Natural killer cell (primary cell): ENCODE results near the gene ZMIZ1. TPM values are rescaled to one million over a fixed set of nuclear protein-coding genes. Genes with fewer than 3 reads are reported as not detected.

Experiments
- ATAC-seq, 3 donors: fragments of 150-1000 bp in 2 of 3; fragments of 200-7000 bp in 1 of 3; cut with Tn5 transposase; 1 replicate in 1 of 3; 2 replicates in 2 of 3; pipeline ENCODE4 v1.10.0; 2021; ENCODE audit warnings: mild to moderate bottlenecking in 2 of 3, moderate library complexity in 2 of 3
- DNase-seq, 2 donors: peaks; one replicate each; pipeline versions ENCODE4 v3.0.0 to v3.0.0-alpha.2; 2013 to 2021; ENCODE audit warnings: mixed read lengths in 1 of 2
- H3K27ac ChIP-seq: one replicate; pipeline ENCODE4 v1.5.1; 2013; ENCODE audit warnings: mild to moderate bottlenecking, low read length
- H3K27me3 ChIP-seq: one replicate; pipeline ENCODE4 v1.6.1; 2013; ENCODE audit warnings: low read length; ENCODE audit not compliant: control insufficient read depth, insufficient read depth
- H3K36me3 ChIP-seq: one replicate; pipeline ENCODE4 v1.6.1; 2013; ENCODE audit warnings: low read length; ENCODE audit not compliant: control insufficient read depth, insufficient read depth
- H3K4me1 ChIP-seq: one replicate; pipeline ENCODE4 v1.6.1; 2013; ENCODE audit warnings: low read length; ENCODE audit not compliant: control insufficient read depth, insufficient read depth
- H3K4me3 ChIP-seq: one replicate; pipeline ENCODE4 v1.5.1; 2013; ENCODE audit warnings: low read length
- H3K9me3 ChIP-seq: one replicate; pipeline ENCODE4 v1.6.1; 2013; ENCODE audit warnings: low read length; ENCODE audit not compliant: control insufficient read depth, insufficient read depth
- H3K27ac Mint-ChIP-seq, 2 donors: one replicate each; pipeline ENCODE4 v1.8.0; 2022; ENCODE audit warnings: mild to moderate bottlenecking in 2 of 2, mixed read lengths in 2 of 2, moderate library complexity in 1 of 2
- H3K27me3 Mint-ChIP-seq, 2 donors: one replicate each; pipeline ENCODE4 v1.8.0; 2022; ENCODE audit warnings: low read depth in 2 of 2, mixed read lengths in 2 of 2
- H3K36me3 Mint-ChIP-seq: one replicate; pipeline ENCODE4 v1.8.0; 2022; ENCODE audit warnings: mixed read lengths
- H3K4me1 Mint-ChIP-seq, 2 donors: one replicate each; pipeline ENCODE4 v1.8.0; 2022; ENCODE audit warnings: mixed read lengths in 2 of 2
- H3K4me3 Mint-ChIP-seq: one replicate; pipeline ENCODE4 v1.8.0; 2022; ENCODE audit warnings: mild to moderate bottlenecking, moderate library complexity, mixed read lengths
- H3K9me3 Mint-ChIP-seq, 2 donors: one replicate each; pipeline ENCODE4 v1.8.0; 2022; ENCODE audit warnings: mixed read lengths in 2 of 2
- WGBS: methylation state at CpG from one replicate; pipeline ENCODE4 v1.1.7; 2013; ENCODE audit warnings: missing lambda C conversion rate; ENCODE audit not compliant: insufficient coverage; 5-methylcytosine and 5-hydroxymethylcytosine counted together
- intact Hi-C: fragments of 100-400 bp; cut with micrococcal nuclease; formaldehyde crosslinking; loops from one replicate; pipeline ENCODE4 v1.14.2; 2022
- total RNA-seq, 4 donors: library from RNA; stranded (reverse); fragments of 120-200 nt in 1 of 4; gene quantifications; one replicate each; pipeline versions ENCODE4 v1.2.3 to v1.2.4, GENCODE V29; 2013 to 2022
- TF ChIP-seq, protein P1 (sequence below): fragments of 200-600 bp; IDR thresholded peaks from one replicate; pipeline ENCODE4 v1.8.0; 2022; ENCODE audit warnings: antibody characterized with exemption

The ZMIZ1 gene
- total RNA-seq, 3 donors from 2014 or later (not counting 1 experiment from before 2014, with no cell fraction given): 36.5 to 51.5 (median 37.9) TPM

DNA sequence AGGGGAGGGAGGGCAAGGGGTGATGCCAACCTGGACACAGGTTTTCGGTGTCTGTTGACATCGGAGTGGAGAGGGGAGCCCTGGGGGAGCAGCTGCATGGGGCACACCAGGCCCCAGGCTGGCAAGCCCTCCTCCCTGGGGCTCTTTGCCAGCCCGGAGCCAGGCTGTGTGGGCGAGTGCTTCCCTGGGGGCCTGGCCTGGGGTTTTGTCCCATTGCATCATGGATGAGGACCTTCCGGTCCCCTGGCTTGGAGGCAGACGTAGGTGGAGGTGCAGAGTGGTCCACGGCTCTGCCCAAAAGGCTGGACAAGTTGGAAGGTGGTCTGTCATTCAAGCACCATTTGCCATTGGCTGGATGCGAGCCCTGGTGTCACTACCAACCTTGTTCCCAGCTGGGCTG is 34.8 kb downstream of the ZMIZ1 start:
- no peak for DNase-seq
- peak overlapping the region in 1 of 2 donors; percentile 73 for H3K27ac Mint-ChIP-seq
- H3K36me3 Mint-ChIP-seq: no peaks in the 10 kb centered on the region
- intact Hi-C loops: no loop called here
- H3K4me3 ChIP-seq: no peak overlapping the region
- no peaks in the 10 kb centered on the region for H3K36me3 ChIP-seq
- H3K27ac ChIP-seq: no peak overlapping the region
- H3K27me3 ChIP-seq: no peaks in the 10 kb centered on the region
- peaks cover 77% of the 10 kb centered on the region for H3K4me1 ChIP-seq
- TF ChIP-seq, protein P1, sequence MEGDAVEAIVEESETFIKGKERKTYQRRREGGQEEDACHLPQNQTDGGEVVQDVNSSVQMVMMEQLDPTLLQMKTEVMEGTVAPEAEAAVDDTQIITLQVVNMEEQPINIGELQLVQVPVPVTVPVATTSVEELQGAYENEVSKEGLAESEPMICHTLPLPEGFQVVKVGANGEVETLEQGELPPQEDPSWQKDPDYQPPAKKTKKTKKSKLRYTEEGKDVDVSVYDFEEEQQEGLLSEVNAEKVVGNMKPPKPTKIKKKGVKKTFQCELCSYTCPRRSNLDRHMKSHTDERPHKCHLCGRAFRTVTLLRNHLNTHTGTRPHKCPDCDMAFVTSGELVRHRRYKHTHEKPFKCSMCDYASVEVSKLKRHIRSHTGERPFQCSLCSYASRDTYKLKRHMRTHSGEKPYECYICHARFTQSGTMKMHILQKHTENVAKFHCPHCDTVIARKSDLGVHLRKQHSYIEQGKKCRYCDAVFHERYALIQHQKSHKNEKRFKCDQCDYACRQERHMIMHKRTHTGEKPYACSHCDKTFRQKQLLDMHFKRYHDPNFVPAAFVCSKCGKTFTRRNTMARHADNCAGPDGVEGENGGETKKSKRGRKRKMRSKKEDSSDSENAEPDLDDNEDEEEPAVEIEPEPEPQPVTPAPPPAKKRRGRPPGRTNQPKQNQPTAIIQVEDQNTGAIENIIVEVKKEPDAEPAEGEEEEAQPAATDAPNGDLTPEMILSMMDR: no peak
- peaks cover 0 to 4% of the 10 kb centered on the region in 2 donors for H3K27me3 Mint-ChIP-seq
- H3K4me1 Mint-ChIP-seq: peaks cover 39 to 82% of the 10 kb centered on the region in 2 donors
- H3K9me3 Mint-ChIP-seq: no peaks in the 10 kb centered on the region
- WGBS: 66% methylated on average over 8 of the region's 8 CpGs
- no peaks in the 10 kb centered on the region for H3K9me3 ChIP-seq
- ATAC-seq: no peak
- H3K4me3 Mint-ChIP-seq: no peak overlapping the region

DNA sequence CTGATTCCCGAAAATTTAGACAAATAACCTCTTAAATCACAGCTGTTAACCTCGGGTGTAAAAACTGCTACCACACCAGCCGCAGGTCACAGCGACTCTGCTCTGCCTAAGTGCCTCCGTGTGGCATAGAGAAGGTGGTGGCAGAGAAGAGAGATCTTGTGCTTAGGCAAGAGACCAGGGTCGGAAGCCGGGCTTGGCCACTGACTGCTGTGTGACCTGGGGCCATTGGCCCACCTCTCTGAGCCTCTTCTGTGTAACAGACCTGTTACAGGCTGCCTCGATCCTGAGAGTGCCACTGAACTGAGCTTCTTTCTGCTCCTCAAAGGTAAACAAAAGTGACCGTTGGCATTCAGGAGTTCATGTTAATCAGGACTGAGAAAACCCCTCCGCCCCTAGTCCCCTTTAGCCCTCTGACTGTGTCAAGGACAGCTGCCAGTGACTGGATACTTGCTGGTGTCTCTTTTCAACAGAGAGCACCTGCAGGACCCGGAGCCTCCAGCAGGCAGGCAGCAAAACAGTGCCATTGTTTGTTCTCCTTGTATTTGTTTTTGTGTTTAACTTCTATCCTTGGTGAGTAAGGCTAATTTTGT is 36.5 kb downstream of the ZMIZ1 start:
- H3K4me3 Mint-ChIP-seq: peak overlapping the region; percentile 35
- TF ChIP-seq, protein P1: no peak
- H3K4me1 Mint-ChIP-seq: peaks cover 45 to 90% of the 10 kb centered on the region in 2 donors
- H3K36me3 Mint-ChIP-seq: no peaks in the 10 kb centered on the region
- H3K27me3 ChIP-seq: no peaks in the 10 kb centered on the region
- WGBS: 50% methylated on average over 11 of the region's 11 CpGs
- H3K27me3 Mint-ChIP-seq: peaks cover 0 to 4% of the 10 kb centered on the region in 2 donors
- no peak overlapping the region for H3K4me3 ChIP-seq
- intact Hi-C loops: no loop called here
- no peaks in the 10 kb centered on the region for H3K36me3 ChIP-seq
- H3K27ac ChIP-seq: no peak overlapping the region
- peaks cover 75% of the 10 kb centered on the region for H3K4me1 ChIP-seq
- H3K27ac Mint-ChIP-seq: peak overlapping the region in 1 of 2 donors; percentile 26
- H3K9me3 Mint-ChIP-seq: no peaks in the 10 kb centered on the region
- no peak for DNase-seq
- no peaks in the 10 kb centered on the region for H3K9me3 ChIP-seq
- peak; percentile 48 to 79 (median 61) for ATAC-seq

DNA sequence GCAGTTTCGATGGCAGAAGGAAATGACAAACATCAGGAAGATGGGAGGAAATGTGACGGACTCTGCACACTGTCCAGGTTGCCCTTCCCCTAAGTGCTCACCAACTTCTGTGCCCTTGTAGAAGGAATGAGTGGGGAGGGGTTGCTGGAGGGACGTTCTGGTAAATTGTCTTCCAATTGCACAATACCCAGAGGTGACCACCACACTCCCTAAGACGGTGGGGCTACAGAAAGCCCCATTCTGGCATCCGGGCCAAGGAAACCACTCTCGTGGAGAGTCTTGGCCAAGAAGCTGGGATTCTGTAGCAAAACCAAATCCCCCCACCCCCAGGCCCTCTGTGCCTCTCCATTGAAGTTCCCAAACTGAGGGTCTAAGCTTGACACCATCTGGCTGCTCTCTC is 37.1 kb downstream of the ZMIZ1 start:
- Mint-ChIP-seq H3K4me3 (no peak overlapping the region), H3K4me1 (peaks cover 39 to 84% of the 10 kb centered on the region in 2 donors), H3K27me3 (peaks cover 0 to 4% of the 10 kb centered on the region in 2 donors), H3K9me3 (no peaks in the 10 kb centered on the region), H3K27ac (no peak overlapping the region), H3K36me3 (no peaks in the 10 kb centered on the region)
- H3K36me3 ChIP-seq: no peaks in the 10 kb centered on the region
- WGBS: 63% methylated on average over 6 of the region's 6 CpGs
- DNase-seq (no peak), ATAC-seq (no peak)
- intact Hi-C loops: no loop called here
- H3K9me3 ChIP-seq: no peaks in the 10 kb centered on the region
- no peak overlapping the region for H3K4me3 ChIP-seq
- TF ChIP-seq, protein P1: no peak
- H3K27ac ChIP-seq: no peak overlapping the region
- peaks cover 72% of the 10 kb centered on the region for H3K4me1 ChIP-seq
- no peaks in the 10 kb centered on the region for H3K27me3 ChIP-seq
